ENCODE measurements around the gene SNRK. TPM values are rescaled to one million over a fixed set of nuclear protein-coding genes. Genes with fewer than 3 reads are reported as not detected.

SNRK gene, protein sequence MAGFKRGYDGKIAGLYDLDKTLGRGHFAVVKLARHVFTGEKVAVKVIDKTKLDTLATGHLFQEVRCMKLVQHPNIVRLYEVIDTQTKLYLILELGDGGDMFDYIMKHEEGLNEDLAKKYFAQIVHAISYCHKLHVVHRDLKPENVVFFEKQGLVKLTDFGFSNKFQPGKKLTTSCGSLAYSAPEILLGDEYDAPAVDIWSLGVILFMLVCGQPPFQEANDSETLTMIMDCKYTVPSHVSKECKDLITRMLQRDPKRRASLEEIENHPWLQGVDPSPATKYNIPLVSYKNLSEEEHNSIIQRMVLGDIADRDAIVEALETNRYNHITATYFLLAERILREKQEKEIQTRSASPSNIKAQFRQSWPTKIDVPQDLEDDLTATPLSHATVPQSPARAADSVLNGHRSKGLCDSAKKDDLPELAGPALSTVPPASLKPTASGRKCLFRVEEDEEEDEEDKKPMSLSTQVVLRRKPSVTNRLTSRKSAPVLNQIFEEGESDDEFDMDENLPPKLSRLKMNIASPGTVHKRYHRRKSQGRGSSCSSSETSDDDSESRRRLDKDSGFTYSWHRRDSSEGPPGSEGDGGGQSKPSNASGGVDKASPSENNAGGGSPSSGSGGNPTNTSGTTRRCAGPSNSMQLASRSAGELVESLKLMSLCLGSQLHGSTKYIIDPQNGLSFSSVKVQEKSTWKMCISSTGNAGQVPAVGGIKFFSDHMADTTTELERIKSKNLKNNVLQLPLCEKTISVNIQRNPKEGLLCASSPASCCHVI
- 46.3 TPM for total RNA-seq
- long read RNA-seq, full-length matches to known transcripts = 69 of 101 reads
- long read RNA-seq, partial matches to known transcripts = 20 of 101 reads
- long read RNA-seq, other reads (novel, unspliced or antisense) = 12 of 101 reads

DNA sequence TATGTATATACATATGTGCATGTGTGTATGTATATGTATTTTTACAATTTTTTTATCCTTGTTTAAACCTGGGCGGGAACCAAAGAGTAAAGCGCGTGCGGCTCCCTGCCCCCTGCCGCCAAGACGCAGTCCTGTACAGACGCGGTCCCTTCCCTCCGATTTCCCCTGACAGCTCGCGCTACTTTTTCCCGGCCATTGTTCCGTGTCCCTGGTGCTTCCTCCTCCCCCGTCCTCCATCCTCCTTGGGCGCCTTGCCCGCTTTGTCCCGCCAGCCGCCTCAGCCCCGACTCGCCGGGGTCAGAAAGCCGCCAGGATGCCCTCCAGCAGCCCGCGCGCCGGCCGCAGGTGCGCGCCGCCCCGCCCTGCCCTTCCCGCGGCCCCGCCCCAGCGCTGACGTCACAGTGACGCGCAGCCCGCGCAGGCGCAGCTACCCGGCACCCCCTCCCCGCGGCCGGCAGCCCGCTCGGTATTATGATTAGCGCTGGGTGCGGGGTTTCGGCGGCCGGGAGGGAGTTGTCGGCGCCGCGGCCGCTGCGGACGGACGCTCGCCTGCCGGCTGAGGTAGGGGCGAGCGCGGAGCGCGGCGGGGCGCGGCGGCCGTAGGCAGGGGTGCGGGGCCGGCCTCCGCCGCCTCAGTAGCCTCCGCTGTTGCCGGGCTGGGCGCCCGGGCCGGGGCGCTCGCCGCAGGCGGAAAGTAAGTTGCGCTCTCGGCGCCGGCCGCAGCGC, at the start of gene SNRK:
SNRK (plus strand) TSS at position 426 of the 726 bp plus-strand sequence. CDS start 16,664 bp downstream, outside the sequence.
- peaks cover 33% of the 10 kb centered on the region for H3K4me1 ChIP-seq
- no peaks in the 10 kb centered on the region for H3K27me3 ChIP-seq
- TF ChIP-seq CTCF (IDR thresholded peaks at IDR 0.05) = peak; percentile 39
- peak within 1 kb of the TSS; percentile 84 for H3K27ac ChIP-seq
- no peaks in the 10 kb centered on the region for H3K36me3 ChIP-seq
- H3K9me3 ChIP-seq = no peaks in the 10 kb centered on the region
- DNase-seq = peak; percentile 95
- H3K4me3 ChIP-seq = peak within 1 kb of the TSS; percentile 70
- intact Hi-C loops (cut with DNase I) = no loop called here
- ATAC-seq = peak; percentile 97

- TF ChIP-seq CTCF (IDR thresholded peaks at IDR 0.05) = no peak
- intact Hi-C loops (cut with DNase I) = no loop called here
- ATAC-seq (no peak), DNase-seq (no peak)
- no peaks in the 10 kb centered on the region for H3K27me3 ChIP-seq
- no peaks in the 10 kb centered on the region for H3K4me1 ChIP-seq
- H3K27ac ChIP-seq = no peak overlapping the region
- no peaks in the 10 kb centered on the region for H3K9me3 ChIP-seq
- H3K36me3 ChIP-seq = no peaks in the 10 kb centered on the region
- no peak overlapping the region for H3K4me3 ChIP-seq
These were observed 47.5 kb upstream of the SNRK start for GRCh38 chr3:43238801-43239200.

GRCh38 chr3:43239755-43240154, 46.6 kb upstream of the SNRK start:
- no peaks in the 10 kb centered on the region for H3K27me3 ChIP-seq
- TF ChIP-seq CTCF (IDR thresholded peaks at IDR 0.05) = no peak
- no peaks in the 10 kb centered on the region for H3K4me1 ChIP-seq
- ATAC-seq (no peak), DNase-seq (no peak)
- no peak overlapping the region for H3K4me3 ChIP-seq
- H3K36me3 ChIP-seq = no peaks in the 10 kb centered on the region
- no peak overlapping the region for H3K27ac ChIP-seq
- intact Hi-C loops (cut with DNase I) = no loop called here
- H3K9me3 ChIP-seq = no peaks in the 10 kb centered on the region

GRCh38 chr3:43243590-43244587, 42.5 kb upstream of the SNRK start:
- DNase-seq (no peak), ATAC-seq (no peak)
- Histone ChIP-seq H3K9me3 (no peaks in the 10 kb centered on the region), H3K27ac (peak overlapping the region; percentile 36), H3K36me3 (no peaks in the 10 kb centered on the region), H3K4me1 (peaks cover 14% of the 10 kb centered on the region), H3K4me3 (no peak overlapping the region), H3K27me3 (no peaks in the 10 kb centered on the region)
- no peak for TF ChIP-seq CTCF (IDR thresholded peaks at IDR 0.05)
- intact Hi-C loops (cut with DNase I) = no loop called here

Data from upper lobe of right lung (tissue), 1 donor.